Medulla oblongata (tissue), 1 donor: ENCODE results near the gene STAG2.
"Not testable (repeated sequence)": the region's sequence is repeated elsewhere in the genome, so short reads cannot be mapped to it uniquely, and the experiment has no call there.

Experiments used
- DNase-seq: peaks from one replicate; pipeline ENCODE4 v3.0.0-alpha.2; 2015; ENCODE audit errors: extremely low spot score

STAG2 gene

DNA sequence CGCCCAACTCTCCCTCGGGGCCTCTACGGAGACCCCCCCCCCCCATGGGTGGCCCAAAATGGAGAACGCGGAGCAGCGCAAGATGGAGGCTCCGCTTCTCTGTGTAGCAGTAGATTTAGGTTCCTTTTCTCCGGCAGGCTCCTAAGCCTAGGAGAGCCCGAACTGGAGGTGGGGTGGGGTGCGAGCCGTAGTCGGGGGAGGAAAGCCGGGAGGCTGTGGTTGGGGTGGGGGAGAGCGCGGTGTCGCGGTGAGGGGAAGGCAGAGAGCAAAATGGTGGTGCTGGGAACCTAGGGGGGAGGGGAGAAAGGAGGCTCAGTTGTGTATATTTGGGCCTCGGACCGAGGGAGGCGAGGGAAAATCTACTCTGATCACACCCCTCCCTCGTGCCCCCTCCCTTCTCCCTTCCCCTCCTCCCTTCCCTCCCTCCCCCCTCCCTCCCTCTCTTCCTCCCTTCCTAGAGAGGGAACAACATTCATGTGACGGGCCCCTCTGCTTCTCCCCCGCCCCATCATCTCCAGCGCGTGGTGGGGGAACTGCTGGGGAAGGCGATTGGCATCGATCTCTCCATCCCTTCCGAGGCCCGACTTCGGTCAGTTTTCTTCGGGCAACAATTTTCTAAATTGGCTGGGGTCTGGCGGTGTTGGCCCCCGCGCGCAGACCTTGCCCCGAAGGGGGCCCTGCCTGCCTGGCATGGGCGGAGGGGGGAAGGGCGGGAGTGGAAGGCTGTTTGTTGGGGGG, at the start of gene STAG2:
Gene STAG2, plus strand, starts transcription at position 439 of the 738 bp plus-strand sequence. CDS start 60,922 bp downstream, outside the sequence.
- DNase-seq: peak; percentile 88

DNA sequence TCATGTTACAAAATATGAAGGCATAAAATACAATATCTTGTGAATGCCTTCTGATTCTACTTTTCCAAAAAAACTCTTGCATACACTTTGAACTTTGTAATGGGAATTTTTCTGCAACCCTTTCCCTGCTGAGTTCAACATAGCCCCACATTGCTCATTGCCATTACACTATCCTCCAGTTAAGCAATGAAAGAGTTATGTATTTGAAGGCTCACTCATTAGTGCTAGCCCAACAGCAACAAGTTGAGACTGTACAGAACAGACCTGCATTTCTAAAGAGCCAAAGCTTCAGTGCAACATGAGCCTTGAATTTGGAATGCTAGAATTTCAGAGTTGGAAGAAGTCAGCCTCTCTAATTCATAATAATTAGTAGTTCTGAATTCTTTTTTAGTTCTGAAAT, 44.4 kb upstream of the STAG2 start:
- no peak for DNase-seq

DNA sequence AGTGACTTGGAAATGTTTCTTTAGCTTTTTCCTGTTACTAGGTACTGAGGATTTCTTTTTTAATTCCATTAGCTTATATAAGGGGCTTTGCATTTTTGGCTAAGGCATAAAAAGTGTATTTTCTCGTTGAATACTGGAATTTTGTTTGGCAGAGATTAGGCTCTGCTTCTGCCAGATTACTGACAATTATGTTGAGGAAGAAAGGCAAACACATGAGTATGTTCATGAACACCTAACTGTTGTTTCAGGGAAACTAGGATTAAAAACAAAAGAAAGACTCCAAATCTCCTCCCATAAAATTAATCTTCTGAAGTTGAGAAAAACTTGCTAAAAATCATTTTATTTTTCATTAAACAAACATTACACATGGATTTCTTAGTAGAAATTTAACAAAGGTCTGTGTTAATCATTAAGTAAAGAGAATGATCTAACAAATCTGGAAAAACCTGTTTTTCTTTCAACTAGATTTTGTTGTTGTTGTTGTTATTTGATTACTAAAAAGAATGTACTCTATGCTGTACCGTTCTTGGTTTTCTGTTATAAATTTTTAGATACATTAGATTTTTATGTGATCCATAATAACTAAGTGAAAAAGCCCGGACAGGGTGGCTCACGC, 43.3 kb upstream of the STAG2 start:
- DNase-seq: no peak

DNA sequence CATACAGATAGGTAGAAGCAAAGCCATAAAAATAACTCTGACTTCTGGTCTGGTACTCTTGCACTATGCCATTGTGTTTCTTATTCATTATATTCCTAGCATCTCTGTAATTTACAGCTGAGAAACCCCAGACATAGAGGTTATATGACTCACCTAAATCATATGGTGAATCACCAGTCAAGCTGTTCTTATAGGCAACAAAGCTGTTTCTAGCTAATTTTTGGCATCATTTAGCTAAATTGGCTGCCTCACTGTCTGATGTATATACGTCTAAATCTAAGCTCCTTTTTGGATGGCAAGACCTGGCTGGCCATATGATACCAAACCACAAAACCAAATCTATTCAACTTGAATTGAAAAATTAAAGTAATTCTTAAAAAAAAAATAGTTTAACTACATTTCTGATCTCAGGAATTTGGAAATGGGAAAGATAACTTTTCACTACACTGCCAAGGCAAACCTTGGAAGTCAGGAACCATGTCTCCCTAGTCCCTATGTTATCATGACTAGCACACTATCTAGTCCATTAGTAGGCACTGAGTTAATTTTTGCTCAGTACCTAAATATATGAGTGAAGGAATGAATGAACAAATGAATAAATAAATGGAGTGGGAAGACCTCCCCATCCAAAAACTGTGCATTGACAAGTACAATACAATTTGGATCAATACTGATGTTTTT, 41.3 kb upstream of the STAG2 start:
- DNase-seq: no peak

DNA sequence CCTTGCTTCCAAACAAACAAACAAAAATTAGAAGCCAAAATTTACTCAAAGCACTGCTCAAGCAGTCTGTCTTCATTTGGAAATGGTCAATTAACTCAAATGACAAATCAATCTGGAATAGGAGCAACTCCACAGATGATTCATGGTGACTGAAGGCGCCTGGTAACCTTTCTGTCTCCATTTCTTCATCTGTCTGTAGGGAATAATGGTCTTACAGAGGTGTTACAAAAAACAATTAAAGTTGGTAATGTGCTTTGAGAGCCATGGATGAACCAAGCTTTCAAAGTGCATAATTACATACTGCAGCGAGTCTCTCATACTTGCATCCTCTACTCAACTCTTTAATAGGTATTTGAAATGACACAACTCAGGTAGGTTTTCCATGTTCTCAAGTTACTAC, 38.3 kb upstream of the STAG2 start:
- no peak for DNase-seq

DNA sequence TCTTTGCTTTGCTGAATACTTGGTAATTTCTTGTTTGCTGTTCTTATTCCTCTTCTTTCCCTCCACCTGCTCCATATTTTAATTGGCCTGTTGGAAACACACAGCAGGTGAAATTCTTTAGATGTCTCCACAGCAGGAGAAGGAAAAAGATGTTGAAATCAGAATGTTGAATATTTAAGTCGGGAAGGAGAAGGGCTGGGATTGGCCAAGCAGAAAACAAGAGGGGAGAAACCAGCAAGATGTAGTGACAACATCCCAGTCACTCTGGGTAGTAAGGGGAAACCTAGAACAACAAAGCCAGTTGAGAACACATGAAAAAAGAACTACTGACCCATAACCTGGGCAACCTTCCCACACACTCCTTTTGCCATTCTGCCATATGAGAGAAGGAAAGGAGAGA, 37.3 kb upstream of the STAG2 start:
- no peak for DNase-seq

DNA sequence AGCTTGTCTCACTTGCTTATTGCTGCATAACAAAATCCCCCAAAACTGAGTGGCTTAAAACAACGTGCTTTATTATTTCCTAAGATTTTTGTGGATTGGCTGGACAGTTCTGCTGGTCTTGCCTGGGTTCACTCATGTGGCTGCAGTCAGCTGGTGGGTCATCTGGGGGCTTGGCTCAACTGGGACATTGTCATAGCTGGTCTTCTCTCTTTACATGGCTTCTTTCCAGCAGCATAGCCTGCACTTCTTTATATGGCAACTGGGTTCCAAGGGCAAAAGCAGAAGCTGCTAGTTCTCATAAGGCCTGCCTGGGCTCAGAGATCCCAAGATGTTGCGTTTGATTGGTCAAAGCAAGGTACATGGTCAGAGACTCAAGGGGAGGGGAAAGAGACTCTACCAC, 33.7 kb upstream of the STAG2 start:
- no peak for DNase-seq

DNA sequence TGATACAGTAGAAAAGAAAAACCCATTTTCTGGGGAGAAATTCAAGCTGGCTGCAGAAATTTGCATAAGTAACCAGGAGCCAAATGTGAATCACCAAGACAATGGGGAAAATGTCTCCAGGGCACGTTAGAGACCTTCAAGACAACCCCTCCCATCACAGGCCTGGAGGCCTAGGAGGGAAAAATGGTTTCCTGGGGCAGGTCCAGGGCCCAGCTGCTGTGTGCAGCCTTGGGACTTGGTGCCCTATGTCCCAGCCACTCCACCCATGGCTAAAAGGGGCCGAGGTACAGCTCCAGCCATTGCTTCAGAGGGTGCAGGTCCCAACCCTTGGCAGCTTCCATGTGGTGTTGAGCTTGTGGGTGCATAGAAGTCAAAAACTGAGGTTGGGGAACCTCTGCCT, 29.5 kb upstream of the STAG2 start:
- not testable (repeated sequence) for DNase-seq

DNA sequence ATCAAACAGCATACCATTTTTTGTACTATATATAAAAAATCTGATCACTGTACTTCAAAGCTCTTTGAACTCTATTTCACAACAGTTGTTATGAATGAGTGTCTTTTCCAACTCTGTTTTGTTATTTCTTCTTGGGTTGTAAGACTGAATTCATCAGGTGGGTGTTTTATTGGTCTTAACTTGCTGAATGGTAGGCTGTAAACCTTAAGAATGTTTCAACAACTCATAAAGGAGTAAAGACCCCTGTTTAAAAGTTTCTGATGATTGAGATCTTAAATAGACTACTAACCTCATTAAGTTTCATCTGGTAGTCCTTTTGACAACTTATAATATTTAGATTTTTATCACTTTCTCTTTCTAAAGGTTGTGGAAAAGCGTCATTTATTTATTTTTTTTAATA, 18.4 kb upstream of the STAG2 start:
- no peak for DNase-seq

DNA sequence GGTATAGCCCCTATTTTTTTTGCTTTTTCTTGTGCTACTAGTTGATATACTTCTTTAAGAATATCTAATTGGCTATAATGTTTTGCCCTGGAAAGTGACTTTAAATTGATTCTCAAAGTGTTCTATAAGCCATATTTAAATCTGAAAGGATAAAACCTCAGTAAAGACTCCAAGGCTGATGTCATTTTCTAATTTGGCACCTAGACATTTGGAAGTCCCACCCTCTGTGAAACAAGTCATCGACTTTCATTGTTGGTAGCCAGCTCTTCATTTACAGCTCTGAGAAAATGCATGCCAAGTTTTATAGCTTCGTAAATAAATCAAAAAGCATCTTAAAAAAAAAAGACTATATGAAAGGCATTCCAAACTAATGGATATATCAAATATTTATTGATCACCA, 18.0 kb upstream of the STAG2 start:
- no peak for DNase-seq

DNA sequence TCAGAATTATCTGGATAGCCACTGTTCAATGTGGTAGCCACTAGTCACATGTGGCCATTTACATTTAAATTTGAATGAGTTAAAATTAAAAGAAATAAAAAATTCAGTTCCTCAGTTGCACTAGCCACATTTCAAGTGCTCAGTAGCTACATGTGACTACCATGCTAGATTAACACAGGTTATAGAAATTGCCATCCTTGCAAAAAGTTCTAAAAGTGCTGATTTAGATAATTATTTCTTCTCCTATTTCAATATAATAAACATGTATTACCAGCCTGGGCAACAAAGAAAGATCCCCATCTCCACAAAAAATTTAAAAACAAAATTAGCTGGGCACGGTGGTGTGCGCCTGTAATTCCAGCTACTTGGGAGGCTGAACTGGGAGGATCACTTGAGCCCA, 11.7 kb upstream of the STAG2 start:
- no peak for DNase-seq

DNA sequence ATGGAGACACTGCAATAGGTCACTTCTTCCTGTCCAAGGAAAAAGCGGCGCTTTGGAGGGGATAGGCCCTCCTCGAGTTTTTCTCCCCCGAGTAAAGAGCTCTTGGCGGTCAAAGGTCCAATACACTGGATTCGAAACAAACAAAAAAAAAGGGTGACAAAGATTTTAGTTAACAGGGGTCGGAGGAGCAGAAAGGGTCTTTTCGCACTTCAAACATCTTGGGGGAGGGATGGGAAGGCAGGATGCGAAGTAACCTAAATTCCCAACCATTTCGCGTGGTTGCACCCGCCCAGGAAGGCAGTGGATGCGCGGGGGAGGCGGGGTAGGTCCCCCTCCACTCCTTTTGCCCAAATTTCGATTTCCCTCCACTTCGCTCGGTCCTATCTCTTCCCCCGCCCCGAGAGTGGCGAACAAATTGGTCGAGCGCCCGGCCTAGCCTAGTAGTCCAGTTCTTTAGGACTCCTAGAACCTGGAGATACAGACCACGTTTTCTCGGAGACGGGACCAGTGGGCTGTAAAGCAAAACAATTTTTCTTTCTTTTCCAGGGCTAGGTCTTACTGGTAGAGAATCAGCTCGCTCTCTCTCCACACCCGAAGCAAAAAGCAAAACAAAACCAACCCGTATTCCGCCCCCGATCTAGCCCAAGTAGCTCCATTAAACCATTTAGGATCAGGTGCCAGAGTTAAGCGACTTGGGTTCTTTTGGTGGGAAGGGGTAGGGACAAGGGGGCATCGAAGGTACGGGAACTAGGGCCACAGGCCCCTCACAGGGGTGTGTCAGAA, 2.0 kb upstream of the STAG2 start:
- peak; percentile 48 for DNase-seq

DNA sequence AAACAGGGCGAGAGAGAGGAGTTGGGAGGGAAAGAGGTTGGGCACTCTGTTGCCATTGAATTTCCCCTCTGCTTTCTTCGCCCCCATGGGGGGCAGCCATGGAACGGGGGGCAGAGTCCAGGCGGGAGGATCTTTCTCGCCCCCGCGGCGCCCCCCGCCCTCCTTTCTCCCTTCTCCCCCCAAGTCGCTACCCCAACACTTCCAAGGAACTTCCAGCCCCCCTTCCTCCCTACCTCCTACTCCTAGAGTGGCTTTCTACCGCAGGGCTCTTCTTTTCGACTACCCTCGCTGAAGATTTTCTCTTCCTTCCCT, 594 bp upstream of the STAG2 start:
- DNase-seq: peak; percentile 31

DNA sequence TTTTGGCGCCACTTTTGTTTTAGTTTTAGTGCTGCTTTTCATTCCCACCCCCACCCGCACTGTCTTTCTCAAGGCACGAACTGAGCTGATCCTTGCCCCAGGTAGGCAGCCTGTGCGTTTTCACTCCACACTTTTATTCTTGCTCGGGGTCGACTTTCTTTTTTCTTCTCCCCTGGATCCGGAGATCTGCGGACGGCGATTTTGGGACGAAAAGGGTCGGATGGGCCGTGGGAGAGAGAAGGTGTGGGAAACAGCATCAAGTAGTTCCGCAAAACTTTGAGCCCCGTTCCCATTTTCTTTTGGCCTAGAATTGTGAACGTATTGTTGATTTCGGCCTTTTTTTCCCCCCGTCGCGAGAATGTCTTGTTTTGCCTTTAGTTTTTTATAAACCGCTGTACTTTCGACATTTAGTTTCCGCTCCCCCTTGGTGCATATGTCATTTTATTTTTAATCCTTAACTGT, 531 bp downstream of the STAG2 start:
- DNase-seq: peak; percentile 27

DNA sequence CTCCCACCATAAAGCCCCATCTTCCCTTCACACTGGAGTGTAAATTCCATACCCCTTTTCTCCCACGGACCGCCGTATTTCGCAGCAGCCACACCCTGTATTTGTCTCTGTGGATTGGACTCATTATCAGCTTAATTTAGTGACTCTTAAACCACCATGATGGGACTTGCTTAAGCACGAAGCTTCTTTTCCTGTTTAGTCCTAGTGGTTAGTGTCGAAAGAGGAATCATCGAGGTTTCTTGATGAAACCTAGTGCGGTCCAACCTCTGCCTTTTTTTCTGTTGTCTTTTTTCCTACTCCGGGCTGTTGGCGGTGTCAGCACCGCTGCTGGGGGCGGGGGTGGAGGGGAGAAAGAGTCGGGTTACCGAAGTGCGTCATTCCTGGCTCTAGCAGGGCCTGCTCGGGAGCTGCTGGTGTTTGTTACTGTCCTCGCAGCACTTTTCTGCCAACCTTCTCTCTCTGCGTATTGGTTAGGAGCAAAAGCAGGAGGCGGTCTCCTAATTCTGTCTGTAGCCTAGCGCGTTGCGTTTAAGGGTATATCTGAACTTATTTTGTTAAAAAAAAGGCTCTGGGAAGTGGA, 1.4 kb downstream of the STAG2 start:
- peak; percentile 91 for DNase-seq

DNA sequence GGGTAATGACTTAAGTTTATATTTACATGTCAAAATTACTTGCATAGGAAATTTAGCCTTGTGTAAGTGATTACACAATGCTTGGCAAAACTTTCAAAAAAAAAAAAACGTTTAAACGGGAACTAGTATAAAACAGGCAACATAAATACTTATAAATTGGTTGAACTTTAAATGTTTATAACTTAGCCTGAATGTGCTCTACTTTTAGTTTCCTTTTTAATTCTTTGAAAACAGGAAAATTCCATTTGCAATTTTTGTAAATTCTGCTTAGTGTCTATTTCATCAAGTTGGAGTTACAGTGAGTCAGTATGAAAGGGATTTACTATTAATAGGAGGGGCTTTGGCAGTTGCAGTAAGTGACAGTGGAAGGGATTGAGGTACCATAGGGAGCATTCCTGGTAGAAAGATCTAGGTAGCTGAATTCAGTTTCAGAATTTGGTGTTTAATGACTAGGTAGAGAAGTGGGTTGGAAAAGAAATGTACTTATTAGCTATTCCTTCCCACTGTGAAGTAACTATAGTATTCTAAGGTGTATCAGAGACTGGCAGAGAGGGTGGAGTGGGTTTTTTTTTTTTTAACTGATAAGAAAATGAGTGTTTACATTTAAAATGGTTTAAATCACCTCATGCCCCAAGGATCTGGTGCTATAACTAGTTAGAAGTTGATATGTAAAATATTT, 2.8 kb downstream of the STAG2 start:
- DNase-seq: no peak

DNA sequence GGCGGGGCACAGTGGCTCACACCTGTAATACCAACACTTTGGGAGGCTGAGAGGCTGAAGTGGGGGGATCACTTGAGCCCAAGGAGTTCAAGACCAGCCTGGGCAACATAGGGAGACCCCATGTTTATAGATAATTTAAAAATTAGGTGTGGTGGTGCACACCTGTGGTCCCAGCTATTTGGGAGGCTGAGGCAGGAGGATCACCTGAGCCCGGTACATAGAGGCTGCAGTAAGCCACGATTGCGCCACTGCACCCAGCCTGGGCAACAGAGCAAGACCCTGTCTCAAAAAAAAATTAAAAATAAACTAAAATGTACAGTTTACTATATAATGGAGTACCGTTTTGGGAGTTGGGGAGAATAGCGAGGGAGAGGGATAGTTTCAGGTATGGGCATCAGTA, 4.2 kb downstream of the STAG2 start:
- no peak for DNase-seq

DNA sequence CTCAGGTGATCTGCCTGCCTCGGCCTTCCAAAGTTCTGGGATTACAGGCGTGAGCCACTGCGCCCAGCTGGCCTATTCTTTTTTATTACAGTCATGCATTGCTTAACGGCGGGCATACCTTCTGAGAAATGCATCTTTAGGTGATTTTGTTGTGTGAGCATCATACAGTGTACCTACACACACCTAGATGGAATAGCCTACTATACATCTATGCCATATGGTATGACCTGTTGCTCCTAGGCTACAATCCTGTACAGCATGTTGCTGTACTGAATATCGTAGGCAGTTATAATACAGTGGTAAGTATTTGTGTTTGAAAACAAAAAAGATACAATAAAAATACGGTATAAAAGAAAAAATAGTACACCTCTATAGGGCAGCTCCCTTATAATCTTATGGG, 6.0 kb downstream of the STAG2 start:
- DNase-seq: no peak

DNA sequence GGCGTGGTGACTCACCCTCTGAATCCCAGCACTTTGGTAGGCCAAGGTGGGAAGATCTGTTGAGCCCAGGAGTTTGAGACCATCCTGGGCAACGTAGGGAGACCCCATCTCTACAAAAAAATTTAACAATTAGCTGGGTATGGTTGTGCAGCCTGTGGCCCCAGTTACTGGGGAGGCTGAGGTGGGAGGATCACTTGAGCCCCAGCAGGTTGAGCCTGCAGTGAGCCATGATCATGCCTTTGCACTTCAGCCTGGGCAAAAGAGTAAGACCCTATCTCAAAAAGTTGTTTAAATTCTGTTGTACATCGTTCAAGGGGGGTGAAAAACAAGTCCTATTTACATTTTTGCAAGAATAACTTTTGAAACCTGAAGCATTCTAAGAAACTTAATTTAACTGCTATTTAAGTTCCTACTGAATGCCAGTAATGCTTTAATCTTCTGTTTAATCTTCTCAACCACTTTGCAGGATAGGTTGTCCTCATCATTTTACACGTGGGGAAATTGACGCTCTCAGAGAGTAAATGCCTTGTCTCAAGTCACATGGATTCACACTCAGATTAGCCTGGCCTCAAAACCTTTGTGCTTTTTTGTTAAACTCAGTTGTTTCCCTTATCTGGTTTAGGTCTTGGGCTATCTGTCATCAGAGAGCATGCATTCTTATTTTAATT, 7.0 kb downstream of the STAG2 start:
- no peak for DNase-seq

DNA sequence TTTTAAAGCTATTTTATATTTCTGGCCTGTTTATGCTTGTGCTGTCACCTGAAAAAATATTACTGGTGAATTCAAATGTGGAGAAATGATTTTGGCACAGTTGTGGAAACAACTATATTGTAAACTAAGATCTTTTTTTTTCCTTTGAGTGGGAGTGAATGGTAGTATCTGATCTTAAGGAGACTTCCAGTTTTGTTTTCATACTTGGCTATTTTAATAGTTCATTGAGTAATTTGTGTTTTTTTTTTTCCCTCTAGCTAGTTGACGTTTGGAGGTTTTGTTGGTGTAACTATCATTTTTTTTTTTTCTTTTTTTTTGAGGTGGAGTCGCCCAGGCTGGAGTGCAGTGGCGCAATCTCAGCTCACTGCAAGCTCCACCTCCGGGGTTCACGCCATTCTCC, 10.5 kb downstream of the STAG2 start:
- DNase-seq: no peak

DNA sequence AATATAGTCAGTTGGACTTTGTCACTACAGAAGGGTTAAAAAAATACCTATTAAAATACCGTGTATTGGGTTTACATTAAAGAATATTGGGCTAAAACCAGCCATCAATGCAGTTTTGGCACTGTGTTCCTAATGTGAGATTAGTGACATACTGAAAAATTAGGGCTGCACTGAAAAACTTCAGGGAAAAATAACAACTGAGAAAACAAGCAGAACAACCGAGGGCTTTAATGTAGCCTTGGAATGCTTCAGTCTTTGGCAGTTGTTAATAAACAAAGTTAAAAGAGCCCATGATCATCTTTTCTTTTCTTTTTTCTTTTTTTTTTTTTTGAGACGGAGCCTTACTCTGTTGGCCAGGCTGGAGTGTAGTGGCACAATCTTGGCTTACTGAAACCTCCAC, 12.4 kb downstream of the STAG2 start:
- DNase-seq: no peak
